MM.1S (cell line): ENCODE data around the gene HNRNPR.

Experiments
- DNase-seq: peaks from one replicate; pipeline ENCODE4 v3.0.0-alpha.2; 2015
- H2AFZ ChIP-seq: fragments of 300-600 bp; sonication (generic); 2 replicates; pipeline ENCODE4 v1.6.0; 2016; ENCODE audit warnings: antibody characterized with exemption, low read length
- H3F3A ChIP-seq: fragments of 300-600 bp; sonication (generic); 2 replicates; pipeline ENCODE4 v1.6.1; 2016; ENCODE audit warnings: mild to moderate bottlenecking, antibody characterized with exemption, low read length, moderate library complexity, mixed read lengths; ENCODE audit not compliant: insufficient read depth
- H3K27ac ChIP-seq: fragments of 300-600 bp; sonication (generic); 2 replicates; pipeline ENCODE4 v1.5.1; 2016; ENCODE audit warnings: mild to moderate bottlenecking, low read length
- H3K27me3 ChIP-seq: fragments of 300-600 bp; sonication (generic); replicated peaks from 2 replicates; pipeline ENCODE4 v1.6.0; 2016; ENCODE audit warnings: low read length; ENCODE audit not compliant: insufficient read depth
- H3K36me3 ChIP-seq: fragments of 300-600 bp; sonication (generic); replicated peaks from 2 replicates; pipeline ENCODE4 v1.6.1; 2016; ENCODE audit warnings: mild to moderate bottlenecking, low read length, mixed read lengths; ENCODE audit not compliant: insufficient read depth
- H3K4me1 ChIP-seq: fragments of 300-600 bp; sonication (generic); 2 replicates; pipeline ENCODE4 v1.6.1; 2016; ENCODE audit warnings: low read length, mixed read lengths
- H3K4me2 ChIP-seq: fragments of 300-600 bp; sonication (generic); 2 replicates; pipeline ENCODE4 v1.6.0; 2016; ENCODE audit warnings: low read depth, low read length
- H3K4me3 ChIP-seq: fragments of 300-600 bp; sonication (generic); 2 replicates; pipeline ENCODE4 v1.5.1; 2016; ENCODE audit warnings: low read length, mixed read lengths
- H3K79me2 ChIP-seq: fragments of 300-600 bp; sonication (generic); 2 replicates; pipeline ENCODE4 v1.6.1; 2016; ENCODE audit warnings: mixed run types, low read length, mixed read lengths
- H3K9ac ChIP-seq: fragments of 300-600 bp; sonication (generic); 2 replicates; pipeline ENCODE4 v1.6.1; 2016; ENCODE audit warnings: low read length, mixed read lengths
- H3K9me2 ChIP-seq: fragments of 300-600 bp; sonication (generic); replicated peaks from 2 replicates; pipeline ENCODE4 v1.6.1; 2016; ENCODE audit warnings: mild to moderate bottlenecking, low read length, mixed read lengths; ENCODE audit not compliant: insufficient read depth
- H3K9me3 ChIP-seq: fragments of 300-600 bp; sonication (generic); replicated peaks from 2 replicates; pipeline ENCODE4 v1.6.1; 2016; ENCODE audit warnings: mild to moderate bottlenecking, low read length, mixed read lengths; ENCODE audit not compliant: insufficient read depth
- H4K20me1 ChIP-seq: fragments of 300-600 bp; sonication (generic); 2 replicates; pipeline ENCODE4 v1.6.1; 2016; ENCODE audit warnings: mild to moderate bottlenecking, low read length, moderate library complexity, mixed read lengths; ENCODE audit not compliant: insufficient read depth
- CTCF ChIP-seq: fragments of 300-600 bp; sonication (generic); IDR thresholded peaks from 2 replicates; pipeline ENCODE4 v1.5.1; 2016; ENCODE audit warnings: antibody characterized with exemption, low read length, mixed read lengths
- EZH2 ChIP-seq: fragments of 300-600 bp; sonication (generic); optimal IDR thresholded peaks from 2 replicates; pipeline ENCODE3; 2017; ENCODE audit warnings: low read depth, mild to moderate bottlenecking, antibody characterized with exemption, low read length, mixed read lengths
- EZH2phosphoT487 ChIP-seq: fragments of 300-600 bp; sonication (generic); IDR thresholded peaks from 2 replicates; pipeline ENCODE4 v1.6.1; 2018; ENCODE audit warnings: antibody characterized with exemption, low read length

Gene HNRNPR

GRCh38 chr1:23283667-23284602, 60.1 kb downstream of the HNRNPR start:
- no peaks in the 10 kb centered on the region for H3K36me3 ChIP-seq
- no peak overlapping the region for H3K27ac ChIP-seq
- no peaks in the 10 kb centered on the region for H3K79me2 ChIP-seq
- DNase-seq: no peak
- TF ChIP-seq EZH2phosphoT487: no peak
- no peak for TF ChIP-seq EZH2
- no peak for TF ChIP-seq CTCF
- H3F3A ChIP-seq: no peaks in the 10 kb centered on the region
- H4K20me1 ChIP-seq: no peaks in the 10 kb centered on the region
- no peaks in the 10 kb centered on the region for H3K9me2 ChIP-seq
- H3K4me3 ChIP-seq: no peak overlapping the region
- no peaks in the 10 kb centered on the region for H3K4me1 ChIP-seq
- H3K9me3 ChIP-seq: no peaks in the 10 kb centered on the region
- H3K4me2 ChIP-seq: no peak overlapping the region
- H2AFZ ChIP-seq: no peak overlapping the region
- H3K27me3 ChIP-seq: no peaks in the 10 kb centered on the region
- H3K9ac ChIP-seq: no peak overlapping the region

GRCh38 chr1:23282957-23283356, 61.1 kb downstream of the HNRNPR start:
- H3K27me3 ChIP-seq: no peaks in the 10 kb centered on the region
- H3K9ac ChIP-seq: no peak overlapping the region
- H3F3A ChIP-seq: no peaks in the 10 kb centered on the region
- H3K79me2 ChIP-seq: no peaks in the 10 kb centered on the region
- H3K4me2 ChIP-seq: no peak overlapping the region
- no peaks in the 10 kb centered on the region for H3K9me3 ChIP-seq
- no peak for TF ChIP-seq EZH2
- TF ChIP-seq CTCF: no peak
- TF ChIP-seq EZH2phosphoT487: no peak
- H3K36me3 ChIP-seq: no peaks in the 10 kb centered on the region
- DNase-seq: no peak
- H3K27ac ChIP-seq: no peak overlapping the region
- H3K4me3 ChIP-seq: no peak overlapping the region
- H3K9me2 ChIP-seq: no peaks in the 10 kb centered on the region
- H2AFZ ChIP-seq: no peak overlapping the region
- no peaks in the 10 kb centered on the region for H4K20me1 ChIP-seq
- no peaks in the 10 kb centered on the region for H3K4me1 ChIP-seq

- Histone ChIP-seq H3K4me3 (no peak overlapping the region), H3K79me2 (no peaks in the 10 kb centered on the region), H3F3A (no peaks in the 10 kb centered on the region), H3K4me2 (no peak overlapping the region), H3K9me2 (no peaks in the 10 kb centered on the region), H3K27me3 (no peaks in the 10 kb centered on the region), H3K36me3 (no peaks in the 10 kb centered on the region), H3K4me1 (no peaks in the 10 kb centered on the region), H4K20me1 (no peaks in the 10 kb centered on the region), H3K9ac (no peak overlapping the region), H3K27ac (no peak overlapping the region), H3K9me3 (no peaks in the 10 kb centered on the region), H2AFZ (no peak overlapping the region)
- TF ChIP-seq EZH2 (no peak), CTCF (no peak), EZH2phosphoT487 (no peak)
- no peak for DNase-seq
Measured at GRCh38 chr1:23278717-23279116, 65.4 kb downstream of the HNRNPR start.
